ENCODE measurements around the gene RDX.

- TF ChIP-seq POLR2A (IDR thresholded peaks at IDR 0.05; ENCODE audit: low read length) (no peak), GATA1 (IDR thresholded peaks at IDR 0.05; ENCODE audit: low read depth, low read length) (no peak)
Observed at GRCh38 chr11:110251836-110252235, 44.6 kb downstream of the RDX start.

Measured in erythroblast (primary cell).